ENCODE data around the gene SND1. TPM values are rescaled to one million over a fixed set of nuclear protein-coding genes. Genes with fewer than 3 reads are reported as not detected.
A peak's percentile ranks its signal among the peaks of the same experiment; 100 is the strongest.

SND1 gene
- polyA plus RNA-seq, 5 donors: 117 to 170 (median 151) TPM

GRCh38 chr7:127932076-127932475 is 280.1 kb downstream of the SND1 start:
- no peak for DNase-seq

GRCh38 chr7:127932496-127932895 is 280.5 kb downstream of the SND1 start:
- DNase-seq: no peak

- no peak for DNase-seq
Observed at GRCh38 chr7:127933146-127933545, 281.2 kb downstream of the SND1 start.

- DNase-seq: no peak
Observed at GRCh38 chr7:127934711-127935110, 282.7 kb downstream of the SND1 start.

- DNase-seq: no peak
Observed at GRCh38 chr7:127935847-127936376, 283.9 kb downstream of the SND1 start.

- no peak for DNase-seq
Observed at GRCh38 chr7:127937066-127937680, 285.2 kb downstream of the SND1 start.

GRCh38 chr7:127938588-127938987 is 286.6 kb downstream of the SND1 start:
- DNase-seq: no peak

- peak in 1 of 2 donors; percentile 36 for DNase-seq
Observed at GRCh38 chr7:127940381-127941160, 288.6 kb downstream of the SND1 start.

GRCh38 chr7:127941476-127942210 is 289.6 kb downstream of the SND1 start:
- DNase-seq: no peak

- peak; percentile 63 to 64 for DNase-seq
Observed at GRCh38 chr7:127943541-127944521, 291.8 kb downstream of the SND1 start.

- DNase-seq: no peak
Observed at GRCh38 chr7:127946111-127946510, 294.1 kb downstream of the SND1 start.

- DNase-seq: no peak
Observed at GRCh38 chr7:127946847-127947246, 294.9 kb downstream of the SND1 start.

GRCh38 chr7:127948312-127948711 is 296.3 kb downstream of the SND1 start:
- no peak for DNase-seq

GRCh38 chr7:127948930-127949329 is 296.9 kb downstream of the SND1 start:
- no peak for DNase-seq

- peak; percentile 63 to 68 for DNase-seq
Observed at GRCh38 chr7:127949769-127950222, 297.8 kb downstream of the SND1 start.

GRCh38 chr7:127950233-127950935 is 298.4 kb downstream of the SND1 start:
- no peak for DNase-seq

GRCh38 chr7:127953423-127954356 is 301.7 kb downstream of the SND1 start:
- no peak for DNase-seq

GRCh38 chr7:127954357-127954748 is 302.4 kb downstream of the SND1 start:
- DNase-seq: no peak

- DNase-seq: no peak
Observed at GRCh38 chr7:127955051-127955531, 303.1 kb downstream of the SND1 start.
